ENCODE results near the gene SMCO1.
"Not testable (repeated sequence)": the region's sequence is repeated elsewhere in the genome, so short reads cannot be mapped to it uniquely, and the experiment has no call there.

Gene SMCO1

GRCh38 chr3:196519718-196520082 is 4.6 kb upstream of the SMCO1 start:
- no peak for DNase-seq

- peak; percentile 73 for DNase-seq
These were observed 4.0 kb upstream of the SMCO1 start for GRCh38 chr3:196518966-196519717.

GRCh38 chr3:196517919-196518318 is 2.8 kb upstream of the SMCO1 start:
- DNase-seq, result no peak

- DNase-seq, result no peak
These were observed 2.1 kb upstream of the SMCO1 start for GRCh38 chr3:196517162-196517800.

GRCh38 chr3:196514350-196514716 is 813 bp downstream of the SMCO1 start:
- DNase-seq, result no peak

GRCh38 chr3:196513697-196514349 is 1.3 kb downstream of the SMCO1 start:
- no peak for DNase-seq

- peak; percentile 15 for DNase-seq
These were observed 3.3 kb downstream of the SMCO1 start for GRCh38 chr3:196511646-196512425.

GRCh38 chr3:196511108-196511507 is 4.0 kb downstream of the SMCO1 start:
- not testable (repeated sequence) for DNase-seq

- DNase-seq, result no peak
These were observed 8.5 kb downstream of the SMCO1 start for GRCh38 chr3:196506687-196507086.

GRCh38 chr3:196504556-196504955 is 10.6 kb downstream of the SMCO1 start:
- no peak for DNase-seq

- not testable (repeated sequence) for DNase-seq
These were observed 11.1 kb downstream of the SMCO1 start for GRCh38 chr3:196504077-196504398.

- DNase-seq, result peak; percentile 97
These were observed 11.7 kb downstream of the SMCO1 start, which contains the start of gene RNF168 for GRCh38 chr3:196503196-196504076. RNF168 (minus strand) TSS chr3:196503768; CDS start chr3:196503173, 595 bp downstream.

GRCh38 chr3:196502775-196503195 is 12.4 kb downstream of the SMCO1 start:
- peak; percentile 83 for DNase-seq

GRCh38 chr3:196501316-196502044 is 13.7 kb downstream of the SMCO1 start:
- peak; percentile 52 for DNase-seq

GRCh38 chr3:196499807-196500524 is 15.2 kb downstream of the SMCO1 start:
- DNase-seq, result peak; percentile 20

- DNase-seq, result no peak
These were observed 16.1 kb downstream of the SMCO1 start for GRCh38 chr3:196499061-196499460.

- no peak for DNase-seq
These were observed 16.8 kb downstream of the SMCO1 start for GRCh38 chr3:196498297-196498696.

- DNase-seq, result no peak
These were observed 19.0 kb downstream of the SMCO1 start for GRCh38 chr3:196496183-196496582.

- no peak for DNase-seq
These were observed 21.9 kb downstream of the SMCO1 start for GRCh38 chr3:196493292-196493691.

- DNase-seq, result no peak
These were observed 23.1 kb downstream of the SMCO1 start for GRCh38 chr3:196492080-196492479.

- no peak for DNase-seq
These were observed 25.4 kb downstream of the SMCO1 start for GRCh38 chr3:196489747-196490146.

Data from activated CD4-positive, alpha-beta T cell treated with anti-CD3 and anti-CD28 coated beads, Interleukin-10, Interleukin-2, amounts not matched to agents 100 ng/mL and 50 ng/mL, durations not matched to agents 16 hours and 8 hours (primary cell).